Uterus (tissue), 4 donors: ENCODE results near the gene RGS14. TPM values are rescaled to one million over a fixed set of nuclear protein-coding genes. Genes with fewer than 3 reads are reported as not detected.

Experiments used
- DNase-seq, 2 donors: peaks; one replicate each; pipeline ENCODE4 v3.0.0-alpha.2; 2019 to 2020
- H3K27ac ChIP-seq, 2 donors: fragments of 200-600 bp; sonication (generic); 1 replicate in 1 of 2; 2 replicates in 1 of 2; pipeline ENCODE4 v1.5.1; 2016 to 2018
- H3K27me3 ChIP-seq, 2 donors: fragments of 200-600 bp; sonication (generic); one replicate each; pipeline ENCODE4 v1.5.1; 2018 to 2019; ENCODE audit warnings: control low read depth in 1 of 2
- H3K36me3 ChIP-seq, 2 donors: fragments of 200-600 bp; sonication (generic); one replicate each; pipeline ENCODE4 v1.5.1; 2019; ENCODE audit warnings: control low read depth in 1 of 2
- H3K4me1 ChIP-seq, 2 donors: fragments of 200-600 bp; sonication (generic); one replicate each; pipeline ENCODE4 v1.5.1; 2018 to 2019; ENCODE audit warnings: control low read depth in 1 of 2
- H3K4me3 ChIP-seq, 2 donors: fragments of 200-600 bp; sonication (generic); 1 replicate in 1 of 2; 2 replicates in 1 of 2; pipeline ENCODE4 v1.5.1; 2018 to 2019; ENCODE audit warnings: mild to moderate bottlenecking in 1 of 2
- H3K9me3 ChIP-seq, 2 donors: fragments of 200-600 bp; sonication (generic); one replicate each; pipeline ENCODE4 v1.5.1; 2019; ENCODE audit warnings: control low read depth in 1 of 2
- CTCF ChIP-seq, 4 experiments: fragments of 200-600 bp in 2 of 4; fragments of 450-650 bp in 2 of 4; sonication (generic) in 2 of 4; IDR thresholded peaks; one replicate each; pipeline ENCODE4 v1.5.1; 2016 to 2019; ENCODE audit warnings: antibody characterized with exemption in 4 of 4, mild to moderate bottlenecking in 2 of 4, moderate library complexity in 1 of 4
- POLR2A ChIP-seq, 2 donors: fragments of 450-650 bp; IDR thresholded peaks; one replicate each; pipeline ENCODE4 v1.6.1; 2016; ENCODE audit warnings: antibody characterized with exemption in 2 of 2, mild to moderate bottlenecking in 1 of 2, moderate library complexity in 1 of 2
- intact Hi-C: fragments of 100-400 bp; cut with DNase I; formaldehyde crosslinking; loops from one replicate; pipeline ENCODE4 v1.15.1; 2023; ENCODE audit warnings: low total_unique reads
- total RNA-seq, 4 donors: library from RNA; depleted of rRNA in 3 of 4; stranded (reverse); fragments of >200 nt in 3 of 4; gene quantifications; one replicate each; pipeline versions ENCODE4 v1.1.0 to v1.2.4, GENCODE V29; 2014 to 2023
- donor health status: DM: yes; HTN: yes; CAD: no.

RGS14 gene
- total RNA-seq, 4 donors from 2014 or later: 1.5 to 25.6 (median 13.6) TPM

DNA sequence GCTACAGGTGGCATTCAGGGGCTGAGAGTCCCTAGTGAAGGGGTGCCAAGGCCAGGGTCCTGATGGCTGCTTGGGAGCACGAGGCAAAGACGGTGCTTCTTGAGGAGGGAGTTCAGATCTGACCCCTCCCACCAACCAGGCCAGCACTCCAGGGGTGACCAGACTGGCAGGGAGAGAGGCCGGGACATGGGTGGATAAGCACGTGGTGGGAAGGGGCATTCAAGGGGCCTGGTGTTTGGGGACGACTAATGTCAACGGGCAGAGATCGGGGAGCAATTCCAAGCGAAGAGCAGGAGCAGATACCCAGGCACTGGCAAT is 4.5 kb downstream of the RGS14 start:
- Histone ChIP-seq H3K4me1 (peaks cover 3 to 11% of the 10 kb centered on the region in 2 donors), H3K9me3 (no peaks in the 10 kb centered on the region)
- DNase-seq: no peak

GRCh38 chr5:177362610-177363507 is 5.1 kb downstream of the RGS14 start:
- intact Hi-C loops: no loop called here
- TF ChIP-seq CTCF (IDR thresholded peaks at IDR 0.05) (no peak), POLR2A (IDR thresholded peaks at IDR 0.05) (no peak)
- H3K4me3 ChIP-seq: peak overlapping the region; percentile 19 to 36
- DNase-seq: peak; percentile 60 to 72
- H3K9me3 ChIP-seq: no peaks in the 10 kb centered on the region
- peaks cover 3 to 14% of the 10 kb centered on the region in 2 donors for H3K4me1 ChIP-seq
- no peaks in the 10 kb centered on the region for H3K36me3 ChIP-seq
- no peak overlapping the region for H3K27ac ChIP-seq
- H3K27me3 ChIP-seq: no peaks in the 10 kb centered on the region

More for the DNA sequence above, 4.5 kb downstream of the RGS14 start:
- H3K4me3 ChIP-seq: no peak overlapping the region
- intact Hi-C loops: no loop called here
- no peak overlapping the region for H3K27ac ChIP-seq
- H3K27me3 ChIP-seq: no peaks in the 10 kb centered on the region
- no peaks in the 10 kb centered on the region for H3K36me3 ChIP-seq
- TF ChIP-seq POLR2A (IDR thresholded peaks at IDR 0.05) (no peak), CTCF (IDR thresholded peaks at IDR 0.05) (no peak)

DNA sequence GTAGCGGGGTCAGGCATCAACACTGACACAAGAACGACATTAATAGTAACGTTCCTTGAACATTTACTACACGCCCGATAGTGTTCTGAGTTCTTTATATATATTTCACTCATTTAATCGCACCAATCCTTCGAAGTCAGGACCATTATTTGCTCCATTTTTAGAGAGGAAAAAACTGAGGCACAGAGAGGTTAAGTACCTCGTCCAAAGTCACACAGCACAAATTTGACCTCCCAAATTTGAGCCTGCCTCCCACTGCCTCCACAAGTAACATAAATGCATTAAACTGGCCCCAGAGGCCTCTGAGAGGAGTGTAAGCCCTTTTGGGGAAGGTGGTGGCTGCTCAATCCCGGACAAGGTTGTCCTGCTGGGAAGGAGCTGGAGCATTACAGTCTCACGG is 5.8 kb downstream of the RGS14 start:
- Histone ChIP-seq H3K27ac (no peak overlapping the region), H3K27me3 (no peaks in the 10 kb centered on the region), H3K9me3 (no peaks in the 10 kb centered on the region), H3K4me3 (peak overlapping the region; percentile 19 to 36), H3K36me3 (no peaks in the 10 kb centered on the region), H3K4me1 (peaks cover 3 to 14% of the 10 kb centered on the region in 2 donors)
- intact Hi-C loops: no loop called here
- DNase-seq: no peak
- TF ChIP-seq CTCF (IDR thresholded peaks at IDR 0.05) (no peak), POLR2A (IDR thresholded peaks at IDR 0.05) (no peak)

DNA sequence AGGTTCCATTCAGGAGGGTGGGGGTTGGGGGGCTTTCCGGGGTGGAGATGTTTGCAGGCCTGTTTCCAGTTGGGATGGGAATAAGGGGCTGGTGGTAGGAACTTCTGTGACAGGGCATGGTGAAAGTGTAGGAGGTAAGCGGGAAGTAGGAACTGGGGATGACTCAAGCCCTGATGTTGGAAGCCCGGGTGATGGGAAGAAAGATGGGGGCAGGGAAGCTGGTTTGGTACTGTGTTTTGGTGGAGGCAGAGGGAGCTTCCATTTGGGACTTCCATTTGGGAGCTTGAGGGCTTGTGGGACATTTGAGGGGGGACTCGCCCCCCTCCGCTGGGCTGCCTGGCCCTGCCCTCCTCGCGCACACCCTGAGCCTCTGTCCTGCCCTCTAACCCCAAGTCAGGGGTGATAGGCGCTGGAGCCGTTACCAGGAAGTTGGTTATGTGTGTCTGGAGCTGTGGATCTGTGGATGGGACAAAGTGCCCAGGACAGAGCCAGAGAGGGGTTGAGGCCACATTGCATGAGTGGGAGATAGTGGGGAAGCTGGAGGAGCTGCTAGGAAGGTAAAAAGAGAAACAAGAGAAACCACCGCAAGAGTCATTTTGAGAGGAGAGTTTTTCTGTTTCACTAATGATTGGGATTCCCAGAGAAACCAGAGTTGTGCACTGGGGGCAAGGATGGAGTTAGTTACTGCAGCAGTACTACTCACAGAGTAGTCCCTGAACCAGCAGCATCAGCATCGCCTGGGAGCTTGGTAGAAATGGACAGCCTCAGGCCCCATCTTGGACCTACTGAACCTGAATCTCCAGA is 6.6 kb downstream of the RGS14 start:
- Histone ChIP-seq H3K4me3 (no peak overlapping the region), H3K27me3 (no peaks in the 10 kb centered on the region), H3K27ac (no peak overlapping the region), H3K4me1 (peaks cover 3 to 14% of the 10 kb centered on the region in 2 donors), H3K36me3 (no peaks in the 10 kb centered on the region), H3K9me3 (no peaks in the 10 kb centered on the region)
- intact Hi-C loops: no loop called here
- no peak for DNase-seq
- TF ChIP-seq CTCF (IDR thresholded peaks at IDR 0.05): no peak
